ENCODE measurements around the gene ANKRD39. TPM values are rescaled to one million over a fixed set of nuclear protein-coding genes. Genes with fewer than 3 reads are reported as not detected.

ANKRD39 gene
- total and polyA plus RNA-seq, 2 donors (not counting 1 experiment from before 2014, with no cell fraction given) = 5.3 to 5.8 TPM

GRCh38 chr2:96828436-96828835 is 29.4 kb downstream of the ANKRD39 start:
- no peaks in the 10 kb centered on the region for H3K27me3 ChIP-seq (ENCODE audit: control insufficient read depth, insufficient read depth, low read length)

GRCh38 chr2:96826546-96827278 is 31.1 kb downstream of the ANKRD39 start:
- Histone ChIP-seq H3K9me3 (ENCODE audit: control insufficient read depth, insufficient read depth, low read depth, low read length) (no peaks in the 10 kb centered on the region), H4K20me1 (ENCODE audit: control insufficient read depth, extremely low read depth, insufficient read depth, low read length) (no peaks in the 10 kb centered on the region), H3K4me2 (ENCODE audit: extremely low read depth, insufficient read depth, low read length) (no peak overlapping the region), H3K27ac (ENCODE audit: insufficient read depth, low read length) (no peak overlapping the region), H3K36me3 (ENCODE audit: control insufficient read depth, insufficient read depth, low read length) (peaks cover 6% of the 10 kb centered on the region), H3K79me2 (ENCODE audit: control insufficient read depth, insufficient read depth, low read length) (no peaks in the 10 kb centered on the region), H3K4me1 (ENCODE audit: control insufficient read depth, extremely low read depth, insufficient read depth, low read length) (no peaks in the 10 kb centered on the region), H2AFZ (ENCODE audit: low read length) (no peak overlapping the region), H3K27me3 (ENCODE audit: control insufficient read depth, insufficient read depth, low read length) (no peaks in the 10 kb centered on the region), H3K9ac (ENCODE audit: insufficient read depth, low read length) (no peak overlapping the region), H3K4me3 (replicated peaks in 1 of 4; ENCODE audit: control extremely low read depth in 1 of 4, insufficient read depth in 1 of 4, low read depth in 3 of 4, low read length in 4 of 4) (no peak overlapping the region)
- DNase-seq (ENCODE audit: low read depth in 2 of 2) = no peak
- TF ChIP-seq EZH2 (IDR thresholded peaks at IDR 0.05; ENCODE audit: low read length, missing control alignments) (no peak), CTCF (conservative IDR thresholded peaks at IDR 0.05 in 1 of 2, IDR thresholded peaks at IDR 0.05 in 1 of 2; ENCODE audit: low read depth in 1 of 2, low read length in 2 of 2) (no peak)

More at GRCh38 chr2:96828436-96828835, 29.4 kb downstream of the ANKRD39 start:
- no peak for TF ChIP-seq EZH2 (IDR thresholded peaks at IDR 0.05; ENCODE audit: low read length, missing control alignments)
- peaks cover 10% of the 10 kb centered on the region for H3K36me3 ChIP-seq (ENCODE audit: control insufficient read depth, insufficient read depth, low read length)
- no peak overlapping the region for H3K4me2 ChIP-seq (ENCODE audit: extremely low read depth, insufficient read depth, low read length)
- DNase-seq (ENCODE audit: low read depth in 2 of 2) = no peak
- H3K9me3 ChIP-seq (ENCODE audit: control insufficient read depth, insufficient read depth, low read depth, low read length) = no peaks in the 10 kb centered on the region
- no peak overlapping the region for H3K9ac ChIP-seq (ENCODE audit: insufficient read depth, low read length)
- H2AFZ ChIP-seq (ENCODE audit: low read length) = no peak overlapping the region
- no peak overlapping the region for H3K4me3 ChIP-seq (replicated peaks in 1 of 4; ENCODE audit: control extremely low read depth in 1 of 4, insufficient read depth in 1 of 4, low read depth in 3 of 4, low read length in 4 of 4)
- no peaks in the 10 kb centered on the region for H3K79me2 ChIP-seq (ENCODE audit: control insufficient read depth, insufficient read depth, low read length)
- H4K20me1 ChIP-seq (ENCODE audit: control insufficient read depth, extremely low read depth, insufficient read depth, low read length) = no peaks in the 10 kb centered on the region
- H3K4me1 ChIP-seq (ENCODE audit: control insufficient read depth, extremely low read depth, insufficient read depth, low read length) = peaks cover 7% of the 10 kb centered on the region
- no peak overlapping the region for H3K27ac ChIP-seq (ENCODE audit: insufficient read depth, low read length)

- Histone ChIP-seq H3K4me3 (replicated peaks in 1 of 4; ENCODE audit: control extremely low read depth in 1 of 4, insufficient read depth in 1 of 4, low read depth in 3 of 4, low read length in 4 of 4) (no peak overlapping the region), H3K9me3 (ENCODE audit: control insufficient read depth, insufficient read depth, low read depth, low read length) (no peaks in the 10 kb centered on the region)
Observed at GRCh38 chr2:96825057-96825456, 32.8 kb downstream of the ANKRD39 start.

More at GRCh38 chr2:96825057-96825456, 32.8 kb downstream of the ANKRD39 start:
- Histone ChIP-seq H3K9ac (ENCODE audit: insufficient read depth, low read length) (no peak overlapping the region), H2AFZ (ENCODE audit: low read length) (no peak overlapping the region), H4K20me1 (ENCODE audit: control insufficient read depth, extremely low read depth, insufficient read depth, low read length) (no peaks in the 10 kb centered on the region), H3K27me3 (ENCODE audit: control insufficient read depth, insufficient read depth, low read length) (no peaks in the 10 kb centered on the region), H3K27ac (ENCODE audit: insufficient read depth, low read length) (no peak overlapping the region), H3K79me2 (ENCODE audit: control insufficient read depth, insufficient read depth, low read length) (no peaks in the 10 kb centered on the region), H3K36me3 (ENCODE audit: control insufficient read depth, insufficient read depth, low read length) (peaks cover 6% of the 10 kb centered on the region), H3K4me2 (ENCODE audit: extremely low read depth, insufficient read depth, low read length) (no peak overlapping the region), H3K4me1 (ENCODE audit: control insufficient read depth, extremely low read depth, insufficient read depth, low read length) (no peaks in the 10 kb centered on the region)
- no peak for TF ChIP-seq CTCF (conservative IDR thresholded peaks at IDR 0.05 in 1 of 2, IDR thresholded peaks at IDR 0.05 in 1 of 2; ENCODE audit: low read depth in 1 of 2, low read length in 2 of 2)
- no peak for TF ChIP-seq EZH2 (IDR thresholded peaks at IDR 0.05; ENCODE audit: low read length, missing control alignments)
- DNase-seq (ENCODE audit: low read depth in 2 of 2) = no peak

Measured in fibroblast of lung (primary cell).